ENCODE data around the gene GALNT18. TPM values are rescaled to one million over a fixed set of nuclear protein-coding genes. Genes with fewer than 3 reads are reported as not detected.

Gene GALNT18
- total RNA-seq, 1 donor from 2014 or later, result not detected

GRCh38 chr11:11468954-11469353 is 152.9 kb downstream of the GALNT18 start:
- no peaks in the 10 kb centered on the region for H3K36me3 Mint-ChIP-seq (ENCODE audit: low read depth)
- no peaks in the 10 kb centered on the region for H3K9me3 Mint-ChIP-seq
- no peak overlapping the region for H3K27ac Mint-ChIP-seq
- H3K4me1 Mint-ChIP-seq, result no peaks in the 10 kb centered on the region
- no peak for TF ChIP-seq CTCF (IDR thresholded peaks at IDR 0.05)
- ChIA-PET POLR2A (no interaction called here), CTCF (no interaction called here)
- DNase-seq (no peak), ATAC-seq (ENCODE audit: low read depth) (no peak)
- H3K27me3 Mint-ChIP-seq, result no peaks in the 10 kb centered on the region
- intact Hi-C loops (cut with micrococcal nuclease), result no loop called here
- H3K4me3 Mint-ChIP-seq, result no peak overlapping the region

- Mint-ChIP-seq H3K9me3 (no peaks in the 10 kb centered on the region), H3K4me3 (no peak overlapping the region), H3K36me3 (ENCODE audit: low read depth) (no peaks in the 10 kb centered on the region), H3K27ac (no peak overlapping the region), H3K27me3 (no peaks in the 10 kb centered on the region), H3K4me1 (no peaks in the 10 kb centered on the region)
- no peak for TF ChIP-seq CTCF (IDR thresholded peaks at IDR 0.05)
- ChIA-PET CTCF (no interaction called here), POLR2A (no interaction called here)
- ATAC-seq (ENCODE audit: low read depth), result no peak
- intact Hi-C loops (cut with micrococcal nuclease), result no loop called here
- no peak for DNase-seq
Measured at GRCh38 chr11:11467312-11467711, 154.5 kb downstream of the GALNT18 start.

- Mint-ChIP-seq H3K9me3 (no peaks in the 10 kb centered on the region), H3K4me1 (no peaks in the 10 kb centered on the region), H3K27me3 (no peaks in the 10 kb centered on the region), H3K27ac (no peak overlapping the region), H3K36me3 (ENCODE audit: low read depth) (no peaks in the 10 kb centered on the region), H3K4me3 (no peak overlapping the region)
- no peak for DNase-seq
- TF ChIP-seq CTCF (IDR thresholded peaks at IDR 0.05), result no peak
- intact Hi-C loops (cut with micrococcal nuclease), result no loop called here
- ChIA-PET CTCF (no interaction called here), POLR2A (no interaction called here)
- no peak for ATAC-seq (ENCODE audit: low read depth)
Measured at GRCh38 chr11:11464555-11464954, 157.2 kb downstream of the GALNT18 start.

- no peak overlapping the region for H3K4me3 Mint-ChIP-seq
- POLR2A ChIA-PET, result no interaction called here
- DNase-seq (no peak), ATAC-seq (ENCODE audit: low read depth) (no peak)
- H3K27ac Mint-ChIP-seq, result no peak overlapping the region
- no peaks in the 10 kb centered on the region for H3K9me3 Mint-ChIP-seq
- CTCF ChIA-PET, result no interaction called here
- no peaks in the 10 kb centered on the region for H3K4me1 Mint-ChIP-seq
- H3K36me3 Mint-ChIP-seq (ENCODE audit: low read depth), result no peaks in the 10 kb centered on the region
- TF ChIP-seq CTCF (IDR thresholded peaks at IDR 0.05), result no peak
- intact Hi-C loops (cut with micrococcal nuclease), result no loop called here
- H3K27me3 Mint-ChIP-seq, result no peaks in the 10 kb centered on the region
Measured at GRCh38 chr11:11463405-11463804, 158.4 kb downstream of the GALNT18 start.

- intact Hi-C loops (cut with micrococcal nuclease), result no loop called here
- no peak for DNase-seq
- no peak overlapping the region for H3K27ac Mint-ChIP-seq
- no peak for TF ChIP-seq CTCF (IDR thresholded peaks at IDR 0.05)
- POLR2A ChIA-PET, result no interaction called here
- no peak overlapping the region for H3K4me3 Mint-ChIP-seq
- no peaks in the 10 kb centered on the region for H3K4me1 Mint-ChIP-seq
- H3K36me3 Mint-ChIP-seq (ENCODE audit: low read depth), result no peaks in the 10 kb centered on the region
- H3K27me3 Mint-ChIP-seq, result no peaks in the 10 kb centered on the region
- no peak for ATAC-seq (ENCODE audit: low read depth)
- CTCF ChIA-PET, result no interaction called here
- H3K9me3 Mint-ChIP-seq, result no peaks in the 10 kb centered on the region
Measured at GRCh38 chr11:11461473-11461872, 160.3 kb downstream of the GALNT18 start.

Data from activated B cell treated with CpG ODN at 0.5 μM for 24 hours (primary cell).